IPS DF 19.7 (cell line): ENCODE data around the gene RPS19BP1.
"Not testable (repeated sequence)": the region's sequence is repeated elsewhere in the genome, so short reads cannot be mapped to it uniquely, and the experiment has no call there.

ENCODE experiments used
- DNase-seq: peaks from one replicate; pipeline ENCODE4 v3.0.0-alpha.2; 2013; ENCODE audit warnings: low read depth, low spot score

The RPS19BP1 gene

DNA sequence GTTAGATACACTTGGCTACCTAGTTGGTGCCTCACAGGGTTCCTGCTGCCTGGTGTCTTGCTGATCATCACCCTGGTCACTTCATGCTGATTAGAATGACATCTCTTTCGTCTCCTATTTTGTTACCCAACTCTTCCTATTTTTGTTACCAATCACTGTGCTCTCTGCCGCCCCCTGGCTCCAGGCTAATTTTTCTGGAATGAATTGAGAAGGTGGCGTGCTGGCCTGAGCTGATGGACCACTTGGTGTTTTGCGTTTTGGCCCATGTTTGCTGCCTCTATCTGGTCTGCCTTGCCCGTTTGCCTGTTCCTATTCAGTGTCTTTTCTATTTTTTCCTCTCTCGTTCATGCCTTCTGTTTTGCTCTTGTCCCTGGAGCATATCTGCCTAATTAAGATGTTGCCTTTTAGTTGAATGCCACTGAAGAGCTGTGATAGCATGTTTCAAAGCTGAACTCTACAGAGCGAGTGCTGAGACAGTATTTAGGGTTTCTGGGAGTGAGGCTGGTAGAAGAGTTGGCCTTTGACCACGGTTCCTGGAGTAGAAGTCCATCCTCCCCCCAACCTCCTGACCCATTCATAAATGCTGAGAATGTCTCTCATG, 18.1 kb downstream of the RPS19BP1 start:
- DNase-seq, result no peak

DNA sequence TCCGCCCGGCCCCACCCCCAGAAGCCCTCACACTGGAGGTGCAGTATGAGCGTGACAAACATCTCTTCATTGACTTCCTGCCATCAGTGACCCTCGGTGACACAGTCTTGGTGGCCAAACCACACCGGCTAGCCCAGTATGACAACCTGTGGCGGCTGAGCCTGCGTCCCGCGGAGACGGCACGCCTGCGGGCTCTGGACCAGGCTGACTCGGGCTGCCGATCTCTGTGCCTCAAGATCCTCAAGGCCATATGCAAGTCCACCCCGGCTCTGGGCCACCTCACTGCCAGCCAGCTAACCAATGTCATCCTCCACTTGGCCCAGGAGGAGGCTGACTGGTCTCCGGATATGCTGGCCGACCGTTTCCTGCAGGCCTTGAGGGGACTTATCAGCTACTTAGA, 18.8 kb downstream of the RPS19BP1 start:
- DNase-seq, result no peak

DNA sequence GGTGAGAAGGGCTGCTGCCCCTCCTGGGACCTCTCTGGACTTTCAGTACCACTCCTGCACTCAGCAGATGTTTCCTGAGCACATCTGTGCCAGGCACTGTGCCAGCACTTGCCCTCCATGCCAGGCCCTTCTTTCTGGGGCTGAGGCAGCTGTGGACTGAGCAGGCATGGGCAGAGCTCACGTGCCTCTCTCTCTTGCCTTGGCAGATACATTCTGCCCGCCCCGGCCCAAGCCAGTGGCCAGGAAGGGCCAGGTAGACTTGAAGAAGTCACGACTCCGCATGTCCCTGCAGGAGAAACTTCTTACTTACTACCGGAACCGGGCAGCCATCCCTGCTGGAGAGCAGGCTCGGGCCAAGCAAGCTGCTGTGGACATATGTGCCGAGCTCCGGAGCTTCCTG, 20.5 kb downstream of the RPS19BP1 start:
- DNase-seq, result no peak

GRCh38 chr22:39511226-39511625, 21.3 kb downstream of the RPS19BP1 start:
- DNase-seq, result no peak

DNA sequence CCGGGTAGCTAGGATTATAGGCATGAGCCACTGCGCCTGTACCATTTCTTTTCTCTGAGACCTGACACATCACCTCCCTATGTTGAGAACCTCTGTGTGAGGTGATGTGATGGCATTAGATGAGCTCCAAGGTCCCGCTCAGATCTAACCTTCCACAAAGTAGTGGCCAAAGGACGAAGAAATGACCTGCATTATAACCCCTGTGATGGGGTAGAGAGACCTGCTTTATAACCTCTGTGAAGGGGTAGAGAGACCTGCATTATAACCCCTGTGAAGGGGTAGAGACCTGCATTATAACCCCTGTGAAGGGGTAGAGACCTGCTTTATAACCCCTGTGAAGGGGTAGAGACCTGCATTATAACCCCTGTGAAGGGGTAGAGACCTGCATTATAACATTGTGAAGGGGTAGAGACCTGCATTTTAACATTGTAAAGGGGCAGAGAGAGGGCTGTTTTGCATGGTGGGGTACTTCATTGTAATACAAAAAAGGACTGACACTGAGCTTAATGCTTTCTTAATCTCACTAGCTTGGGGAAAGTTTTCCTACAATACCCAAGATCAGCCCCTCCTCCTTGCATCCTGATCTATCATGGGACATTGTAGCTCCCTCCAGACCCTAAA, 21.9 kb downstream of the RPS19BP1 start:
- no peak for DNase-seq

DNA sequence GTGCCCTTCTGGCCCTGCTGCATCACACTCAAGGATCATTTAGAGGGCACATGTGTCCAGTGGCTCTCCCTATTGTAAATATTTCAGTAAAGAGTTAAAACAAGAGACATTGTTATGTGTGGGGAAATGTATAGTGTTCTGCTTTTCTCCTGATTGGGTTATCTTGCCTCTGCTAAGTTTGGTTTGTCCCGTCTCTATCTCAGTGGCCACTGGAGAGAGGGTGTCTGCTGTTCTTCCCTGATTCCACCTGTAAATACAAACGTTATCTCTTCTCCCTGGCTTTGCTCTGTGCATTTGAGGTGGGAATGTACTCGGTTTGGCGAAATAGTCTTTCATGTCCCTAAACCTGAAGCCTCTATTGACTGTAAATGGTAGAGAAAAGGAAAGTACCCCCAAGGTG, 24.2 kb downstream of the RPS19BP1 start:
- DNase-seq, result no peak

DNA sequence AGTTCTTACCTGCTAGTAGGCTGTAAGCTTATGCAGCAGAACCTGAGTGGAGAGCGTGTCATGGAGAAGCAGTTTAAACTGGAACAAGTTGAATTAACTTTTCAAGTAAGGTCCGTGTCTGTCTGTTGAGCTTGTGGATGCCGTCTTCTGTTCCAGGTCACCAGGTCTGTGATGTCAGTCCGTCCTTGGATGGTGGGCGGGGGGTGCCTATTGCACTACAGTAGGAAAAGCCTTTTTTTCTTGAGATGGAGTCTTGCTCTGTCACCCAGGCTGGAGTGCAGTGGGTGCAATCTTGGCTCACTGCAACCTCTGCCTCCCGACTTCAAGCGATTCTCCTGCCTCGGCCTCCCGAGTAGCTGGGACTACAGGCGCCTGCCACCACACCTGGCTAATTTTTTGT, 25.5 kb downstream of the RPS19BP1 start:
- DNase-seq, result not testable (repeated sequence)

DNA sequence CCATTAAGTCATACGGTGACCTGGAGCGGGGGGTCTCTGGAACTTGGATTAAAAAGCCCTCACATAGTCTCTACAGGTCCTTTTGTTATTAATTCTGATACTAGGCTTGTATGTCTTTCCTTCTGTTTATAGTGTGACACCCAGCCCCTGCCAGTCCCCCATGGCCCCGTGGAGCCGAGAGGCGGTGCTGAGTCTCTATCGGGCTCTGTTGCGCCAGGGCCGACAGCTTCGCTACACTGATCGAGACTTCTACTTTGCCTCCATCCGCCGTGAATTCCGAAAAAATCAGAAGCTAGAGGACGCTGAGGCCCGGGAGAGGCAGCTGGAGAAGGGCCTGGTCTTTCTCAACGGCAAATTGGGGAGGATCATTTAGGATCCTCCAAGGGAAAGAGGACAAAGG, 28.5 kb downstream of the RPS19BP1 start:
- DNase-seq, result no peak

DNA sequence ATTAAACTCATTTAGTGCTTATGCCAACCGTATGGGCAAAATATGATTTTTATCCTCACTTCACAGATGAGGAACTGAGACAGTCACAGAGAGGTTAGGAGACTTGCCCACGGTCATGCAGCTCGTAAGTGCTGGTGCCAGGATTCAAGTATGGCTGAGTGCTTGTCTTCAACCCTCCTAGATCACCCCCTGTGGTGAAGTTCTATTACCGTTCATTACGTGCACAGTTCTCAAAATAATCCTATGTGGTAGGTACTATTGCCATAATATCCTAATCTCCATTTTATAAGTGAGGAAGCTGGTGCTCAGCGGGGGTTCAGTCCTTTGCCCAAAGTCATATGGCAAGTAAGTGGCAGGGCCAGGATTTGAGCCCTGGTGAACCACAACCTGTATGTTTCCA, 28.9 kb downstream of the RPS19BP1 start:
- DNase-seq, result no peak

DNA sequence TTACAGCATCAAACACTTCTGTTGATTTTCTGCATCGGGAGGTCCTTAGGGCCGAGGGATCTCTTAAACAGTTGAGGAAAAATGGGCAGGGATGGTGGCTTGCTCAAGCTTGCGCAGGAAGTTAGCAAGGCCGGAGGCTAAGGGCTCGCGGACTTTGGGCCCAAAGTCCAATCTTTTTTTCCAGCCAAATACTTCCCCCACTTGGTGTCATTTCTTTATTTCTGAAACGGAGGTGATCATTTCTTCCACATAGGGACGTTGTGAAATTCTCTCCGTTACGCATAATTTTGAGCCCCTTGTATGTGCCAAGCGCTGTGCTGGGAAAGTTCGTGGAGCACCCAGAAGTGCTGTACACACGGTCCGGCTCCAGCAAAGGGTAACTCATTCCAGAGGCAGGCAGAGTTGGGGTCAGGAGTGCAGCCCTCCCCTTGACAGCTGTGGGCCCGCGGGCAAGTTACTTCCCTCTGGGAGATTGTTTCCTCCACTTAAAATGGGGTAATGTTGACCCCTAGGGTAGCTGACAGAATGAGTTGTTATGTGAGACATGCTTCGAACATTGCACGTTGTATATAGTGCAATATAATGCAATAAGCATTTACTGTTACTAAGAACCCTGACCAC, 29.6 kb downstream of the RPS19BP1 start:
- no peak for DNase-seq

DNA sequence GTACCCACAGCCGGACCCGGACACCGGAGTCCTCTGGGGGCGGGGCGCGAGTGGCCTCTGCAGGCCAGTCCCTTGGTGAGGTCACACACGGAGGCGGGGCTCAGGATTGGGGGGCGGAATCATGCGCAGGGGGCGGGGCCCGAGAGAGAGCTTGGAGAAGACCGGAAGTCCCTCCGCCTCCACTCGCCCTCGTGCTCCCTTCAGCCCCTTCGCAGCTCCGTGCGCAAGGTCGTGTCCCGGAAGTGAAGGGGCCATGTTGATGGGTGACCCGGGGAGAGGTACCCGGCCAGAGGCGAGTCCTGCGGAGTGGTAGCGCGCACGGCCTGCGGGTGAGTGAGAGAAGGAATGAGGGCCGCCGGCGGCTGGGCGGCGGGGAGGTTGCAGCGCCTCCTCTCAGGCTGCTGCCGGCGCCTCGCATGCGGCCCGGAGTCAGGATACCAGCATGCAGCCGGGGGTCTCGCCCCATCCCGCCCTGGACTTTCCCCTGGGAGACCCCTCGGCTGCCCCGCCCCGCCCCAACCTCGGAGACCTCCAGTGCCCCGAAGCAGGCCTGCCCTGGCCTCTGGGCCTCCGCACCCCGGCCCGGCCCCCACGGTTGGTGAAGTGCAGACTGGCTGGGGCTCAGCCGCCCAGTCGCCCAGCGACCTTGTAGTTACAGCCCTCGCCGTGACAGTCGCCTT, 30.3 kb downstream of the RPS19BP1 start, which contains the start of gene MIEF1:
TSS of gene MIEF1 (plus strand) at position 182 of the 680 bp plus-strand sequence. CDS start 9,005 bp downstream, outside the sequence.
- DNase-seq, result peak; percentile 92

DNA sequence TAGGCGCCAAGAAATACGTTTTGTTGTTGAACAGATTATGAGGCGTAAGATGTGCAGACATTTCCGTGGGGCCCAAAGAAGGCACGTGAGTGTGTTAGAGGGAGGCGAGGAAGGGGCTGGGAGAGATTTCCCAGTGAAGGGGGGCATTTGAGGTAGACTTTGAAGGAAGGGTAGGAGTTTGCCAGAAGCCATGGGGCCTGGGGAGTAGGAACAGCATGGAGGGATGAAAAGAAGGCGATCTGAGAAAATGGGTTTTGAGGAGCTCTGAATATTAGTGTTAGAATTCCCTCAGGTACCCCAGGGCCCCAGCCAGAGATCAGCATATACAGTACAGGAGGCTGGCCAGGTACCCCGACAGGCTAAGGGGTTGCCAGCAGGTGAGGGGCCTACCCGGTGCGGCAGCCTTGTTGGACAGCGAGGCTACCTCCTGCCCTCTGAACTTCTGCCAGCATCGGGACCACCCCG, 30.9 kb downstream of the RPS19BP1 start:
- DNase-seq, result no peak

- no peak for DNase-seq
Measured at GRCh38 chr22:39500101-39500500, 32.4 kb downstream of the RPS19BP1 start.

- no peak for DNase-seq
Measured at GRCh38 chr22:39498802-39499201, 33.7 kb downstream of the RPS19BP1 start.

- no peak for DNase-seq
Measured at GRCh38 chr22:39498368-39498767, 34.2 kb downstream of the RPS19BP1 start.

DNA sequence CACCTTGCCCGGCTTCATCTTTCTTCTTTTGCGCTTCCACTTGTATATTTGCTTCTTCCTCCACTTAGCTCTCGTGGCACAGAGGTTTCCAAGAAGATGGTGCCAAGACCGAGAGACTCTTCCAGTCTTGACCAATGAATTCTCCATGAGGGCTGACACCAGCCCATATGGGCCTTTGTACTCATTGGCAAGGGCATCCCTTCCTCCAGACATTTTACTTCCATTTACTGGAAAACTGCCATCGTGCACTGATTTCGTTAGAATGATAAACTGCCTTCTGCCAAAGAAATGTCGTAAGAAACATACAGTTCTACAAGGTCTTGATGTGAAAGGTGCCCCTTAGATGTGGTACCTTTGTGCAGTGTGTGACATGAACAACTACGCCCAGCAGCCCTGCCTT, 35.1 kb downstream of the RPS19BP1 start:
- no peak for DNase-seq

- DNase-seq, result no peak
Measured at GRCh38 chr22:39496131-39496838, 36.3 kb downstream of the RPS19BP1 start.

DNA sequence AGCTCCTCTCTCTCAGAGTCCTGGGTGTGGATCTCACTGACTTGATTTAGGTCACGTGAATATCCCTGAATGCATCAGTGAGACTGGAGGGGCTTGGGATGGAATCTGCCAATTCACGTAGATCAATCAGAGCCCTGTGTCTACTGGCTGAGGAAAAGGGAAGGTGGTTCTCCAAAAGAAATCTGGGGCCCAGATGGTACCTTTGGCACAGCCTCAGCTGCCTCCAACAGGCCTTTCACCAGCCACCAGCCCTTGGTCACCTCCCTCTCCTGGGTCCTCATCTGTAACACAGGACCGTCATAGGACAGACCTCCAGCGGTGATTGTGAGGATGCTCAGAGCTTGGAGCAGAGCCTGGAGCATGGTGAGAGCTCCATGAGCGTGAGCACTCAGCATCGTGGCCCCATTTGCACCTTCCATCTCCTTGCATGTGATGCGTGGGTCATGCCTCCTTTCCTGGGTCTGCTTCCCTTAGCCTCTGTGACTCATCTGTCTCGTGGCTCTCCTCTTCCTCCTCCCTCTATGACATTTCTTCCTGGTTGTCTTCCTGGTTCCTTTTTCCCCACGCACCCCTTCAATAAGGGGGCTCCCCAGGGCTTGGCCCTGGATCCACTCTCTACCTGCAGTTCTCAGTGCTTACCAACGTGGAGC, 38.0 kb downstream of the RPS19BP1 start:
- DNase-seq, result no peak

- no peak for DNase-seq
Measured at GRCh38 chr22:39493759-39494158, 38.8 kb downstream of the RPS19BP1 start.

DNA sequence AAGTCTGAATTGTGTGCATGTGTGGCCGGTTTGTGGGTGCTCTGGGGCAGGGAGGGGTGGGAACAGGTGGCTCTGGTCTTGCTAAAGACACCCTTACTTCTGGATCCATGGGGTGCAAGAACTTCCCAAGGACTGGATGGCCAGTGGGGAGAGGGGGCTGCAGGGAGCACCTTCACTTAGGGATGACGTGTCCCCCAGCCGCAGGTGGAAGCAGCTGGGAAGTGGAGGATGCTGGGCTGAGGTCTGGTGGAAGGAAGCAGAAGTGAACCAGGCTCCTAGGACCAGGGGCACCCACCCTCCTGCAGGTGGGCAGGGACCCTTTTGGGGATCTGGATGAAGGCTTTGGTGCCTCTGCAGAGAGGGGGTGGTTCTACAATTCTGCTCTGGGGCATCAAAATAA, 40.4 kb downstream of the RPS19BP1 start:
- no peak for DNase-seq

DNA sequence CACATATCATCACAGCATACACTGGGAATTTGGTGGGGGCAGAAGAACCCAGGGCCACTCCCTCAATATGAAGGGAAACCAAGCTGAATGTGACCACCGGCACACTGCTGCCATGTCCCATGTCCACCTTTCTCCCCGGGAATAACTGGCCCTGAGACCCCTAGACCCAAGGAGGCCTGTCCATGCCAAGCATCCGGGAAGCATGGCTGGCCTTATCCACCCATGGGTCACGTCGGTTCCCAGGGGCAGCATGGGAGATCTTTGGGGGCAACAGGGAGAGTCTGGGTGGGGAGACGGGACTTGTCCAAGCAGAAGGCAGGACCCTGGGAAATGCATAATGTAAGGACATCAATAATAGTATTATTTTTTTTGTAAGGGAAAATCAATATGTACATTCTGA, 40.9 kb downstream of the RPS19BP1 start:
- no peak for DNase-seq
